Measurements from ENCODE around the gene ARIH1.

The ARIH1 gene

DNA sequence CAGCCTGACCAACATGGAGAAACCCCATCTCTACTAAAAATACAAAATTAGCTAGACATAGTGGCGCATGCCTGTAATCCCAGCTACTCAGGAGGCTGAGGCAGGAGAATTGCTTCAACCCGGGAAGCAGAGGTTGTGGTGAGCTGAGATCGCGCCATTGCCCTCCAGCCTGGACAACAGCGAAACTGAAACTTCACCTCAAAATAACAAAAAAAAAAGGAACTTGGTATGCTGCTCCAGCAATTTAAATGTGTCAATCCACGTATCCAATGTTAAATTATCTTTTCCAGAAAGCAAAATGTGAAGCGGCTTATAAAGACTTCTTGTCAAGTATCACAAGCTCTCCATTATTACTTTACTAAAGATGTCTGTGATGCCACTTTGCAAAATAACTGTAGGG lies 9.9 kb upstream of the ARIH1 start:
- TF ChIP-seq POLR2AphosphoS5 (IDR thresholded peaks at IDR 0.05; ENCODE audit: low read depth, low read length): no peak
- no peak for TF ChIP-seq FOXP2 (optimal IDR thresholded peaks at IDR 0.05; ENCODE audit: borderline replicate concordance, extremely low read depth, extremely low read length, insufficient read depth)
- TF ChIP-seq, protein P1, sequence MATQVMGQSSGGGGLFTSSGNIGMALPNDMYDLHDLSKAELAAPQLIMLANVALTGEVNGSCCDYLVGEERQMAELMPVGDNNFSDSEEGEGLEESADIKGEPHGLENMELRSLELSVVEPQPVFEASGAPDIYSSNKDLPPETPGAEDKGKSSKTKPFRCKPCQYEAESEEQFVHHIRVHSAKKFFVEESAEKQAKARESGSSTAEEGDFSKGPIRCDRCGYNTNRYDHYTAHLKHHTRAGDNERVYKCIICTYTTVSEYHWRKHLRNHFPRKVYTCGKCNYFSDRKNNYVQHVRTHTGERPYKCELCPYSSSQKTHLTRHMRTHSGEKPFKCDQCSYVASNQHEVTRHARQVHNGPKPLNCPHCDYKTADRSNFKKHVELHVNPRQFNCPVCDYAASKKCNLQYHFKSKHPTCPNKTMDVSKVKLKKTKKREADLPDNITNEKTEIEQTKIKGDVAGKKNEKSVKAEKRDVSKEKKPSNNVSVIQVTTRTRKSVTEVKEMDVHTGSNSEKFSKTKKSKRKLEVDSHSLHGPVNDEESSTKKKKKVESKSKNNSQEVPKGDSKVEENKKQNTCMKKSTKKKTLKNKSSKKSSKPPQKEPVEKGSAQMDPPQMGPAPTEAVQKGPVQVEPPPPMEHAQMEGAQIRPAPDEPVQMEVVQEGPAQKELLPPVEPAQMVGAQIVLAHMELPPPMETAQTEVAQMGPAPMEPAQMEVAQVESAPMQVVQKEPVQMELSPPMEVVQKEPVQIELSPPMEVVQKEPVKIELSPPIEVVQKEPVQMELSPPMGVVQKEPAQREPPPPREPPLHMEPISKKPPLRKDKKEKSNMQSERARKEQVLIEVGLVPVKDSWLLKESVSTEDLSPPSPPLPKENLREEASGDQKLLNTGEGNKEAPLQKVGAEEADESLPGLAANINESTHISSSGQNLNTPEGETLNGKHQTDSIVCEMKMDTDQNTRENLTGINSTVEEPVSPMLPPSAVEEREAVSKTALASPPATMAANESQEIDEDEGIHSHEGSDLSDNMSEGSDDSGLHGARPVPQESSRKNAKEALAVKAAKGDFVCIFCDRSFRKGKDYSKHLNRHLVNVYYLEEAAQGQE (IDR thresholded peaks at IDR 0.05; ENCODE audit: insufficient read depth in 1 of 2, low read depth in 2 of 2, low read length in 2 of 2): no peak

DNA sequence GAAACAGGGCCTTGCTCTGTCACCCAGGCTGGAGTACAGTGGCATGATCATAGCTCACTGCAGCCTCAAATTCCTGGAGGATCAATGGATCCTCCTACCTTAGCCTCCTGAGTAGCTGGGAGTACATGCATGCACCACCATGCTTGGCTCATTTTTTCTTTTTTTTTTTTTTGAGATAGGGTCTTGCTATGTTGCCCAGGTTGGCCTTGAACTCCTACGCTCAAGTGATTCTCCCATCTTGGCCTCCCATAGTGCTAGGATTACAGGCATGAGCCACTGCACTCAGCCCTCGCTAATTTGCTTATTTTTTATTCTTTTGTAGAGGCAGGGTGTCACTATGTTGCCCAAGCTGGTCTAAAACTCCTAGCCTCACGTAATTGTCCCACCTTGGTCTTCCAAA lies 6.0 kb upstream of the ARIH1 start:
- TF ChIP-seq POLR2AphosphoS5 (IDR thresholded peaks at IDR 0.05; ENCODE audit: low read depth, low read length) (no peak), TAF1 (IDR thresholded peaks at IDR 0.05; ENCODE audit: borderline replicate concordance, insufficient read depth, low read length) (no peak), SIN3A (IDR thresholded peaks at IDR 0.05; ENCODE audit: borderline replicate concordance, insufficient read depth, low read length) (no peak), FOXP2 (optimal IDR thresholded peaks at IDR 0.05; ENCODE audit: borderline replicate concordance, extremely low read depth, extremely low read length, insufficient read depth) (no peak)
- TF ChIP-seq, protein P1 (IDR thresholded peaks at IDR 0.05; ENCODE audit: insufficient read depth in 1 of 2, low read depth in 2 of 2, low read length in 2 of 2): no peak

DNA sequence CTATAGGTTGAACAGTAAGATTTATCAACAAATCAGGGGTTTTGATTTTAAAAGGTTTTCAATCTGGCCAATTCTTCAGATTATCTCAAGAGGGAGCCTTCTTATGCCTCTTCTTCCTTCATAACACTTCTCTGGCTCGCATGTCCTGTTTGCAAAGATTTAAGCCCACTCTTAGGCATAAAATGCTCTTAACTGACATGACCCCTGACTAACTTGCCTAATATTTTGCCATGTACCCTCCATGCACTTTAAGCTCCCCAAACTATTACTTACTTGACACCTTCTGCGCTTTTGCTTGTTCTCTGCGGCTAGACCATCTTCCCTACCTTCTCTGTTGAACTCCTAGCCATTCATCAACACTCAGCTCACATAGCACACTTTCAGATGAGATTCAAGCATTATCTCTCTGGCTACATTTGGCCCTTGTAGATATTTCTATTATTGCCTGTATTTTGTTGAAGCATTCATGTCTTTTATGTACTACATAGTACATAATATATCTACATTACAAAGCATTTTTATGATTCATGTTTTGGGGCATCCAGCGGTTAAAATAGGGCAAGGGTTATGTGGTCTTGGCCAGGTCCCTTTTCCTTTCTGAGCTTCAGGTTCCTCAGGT lies 1.0 kb upstream of the ARIH1 start:
- TF ChIP-seq FOXP2 (optimal IDR thresholded peaks at IDR 0.05; ENCODE audit: borderline replicate concordance, extremely low read depth, extremely low read length, insufficient read depth): no peak
- TF ChIP-seq SIN3A (IDR thresholded peaks at IDR 0.05; ENCODE audit: borderline replicate concordance, insufficient read depth, low read length): no peak
- no peak for TF ChIP-seq POLR2AphosphoS5 (IDR thresholded peaks at IDR 0.05; ENCODE audit: low read depth, low read length)
- TF ChIP-seq TAF1 (IDR thresholded peaks at IDR 0.05; ENCODE audit: borderline replicate concordance, insufficient read depth, low read length): no peak
- TF ChIP-seq, protein P1 (IDR thresholded peaks at IDR 0.05; ENCODE audit: insufficient read depth in 1 of 2, low read depth in 2 of 2, low read length in 2 of 2): no peak

DNA sequence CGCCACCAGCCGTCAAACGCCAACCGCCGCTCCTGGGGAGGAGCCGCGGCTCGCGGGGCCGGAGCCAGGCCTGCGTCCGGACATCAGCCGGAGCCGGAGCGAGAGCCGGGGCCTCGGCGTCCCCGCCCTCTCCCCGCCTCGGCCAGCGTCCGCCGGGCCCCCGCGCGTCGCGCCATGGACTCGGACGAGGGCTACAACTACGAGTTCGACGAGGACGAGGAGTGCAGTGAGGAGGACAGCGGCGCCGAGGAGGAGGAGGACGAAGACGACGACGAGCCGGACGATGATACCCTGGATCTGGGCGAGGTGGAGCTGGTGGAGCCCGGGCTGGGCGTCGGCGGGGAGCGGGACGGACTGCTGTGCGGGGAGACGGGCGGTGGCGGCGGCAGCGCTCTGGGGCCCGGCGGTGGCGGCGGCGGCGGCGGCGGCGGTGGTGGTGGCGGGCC lies 359 bp downstream of the ARIH1 start:
- no peak for TF ChIP-seq TAF1 (IDR thresholded peaks at IDR 0.05; ENCODE audit: borderline replicate concordance, insufficient read depth, low read length)
- TF ChIP-seq, protein P1 (IDR thresholded peaks at IDR 0.05; ENCODE audit: insufficient read depth in 1 of 2, low read depth in 2 of 2, low read length in 2 of 2): no peak
- no peak for TF ChIP-seq FOXP2 (optimal IDR thresholded peaks at IDR 0.05; ENCODE audit: borderline replicate concordance, extremely low read depth, extremely low read length, insufficient read depth)
- no peak for TF ChIP-seq SIN3A (IDR thresholded peaks at IDR 0.05; ENCODE audit: borderline replicate concordance, insufficient read depth, low read length)
- no peak for TF ChIP-seq POLR2AphosphoS5 (IDR thresholded peaks at IDR 0.05; ENCODE audit: low read depth, low read length)
